HEK293 (cell line): ENCODE data around the gene IQCH.

ENCODE experiments used
- FEZF1 ChIP-seq: fragments of 450-650 bp; formaldehyde crosslinking; IDR thresholded peaks from 2 replicates; pipeline ENCODE4 v1.5.1; 2016; ENCODE audit warnings: missing biosample characterization, missing genetic modification characterization
- OSR2 ChIP-seq: fragments of 450-650 bp; formaldehyde crosslinking; IDR thresholded peaks from 2 replicates; pipeline ENCODE4 v1.5.1; 2016; ENCODE audit warnings: missing biosample characterization, missing genetic modification characterization
- PRDM10 ChIP-seq: fragments of 450-650 bp; formaldehyde crosslinking; IDR thresholded peaks from 2 replicates; pipeline ENCODE4 v1.5.1; 2016; ENCODE audit warnings: missing biosample characterization, missing genetic modification characterization
- TSHZ1 ChIP-seq: fragments of 450-650 bp; formaldehyde crosslinking; IDR thresholded peaks from 2 replicates; pipeline ENCODE4 v1.5.1; 2016; ENCODE audit warnings: missing biosample characterization, missing genetic modification characterization, borderline replicate concordance
- ZBTB11 ChIP-seq: fragments of 450-650 bp; formaldehyde crosslinking; conservative IDR thresholded peaks from 2 replicates; pipeline ENCODE4 v1.5.1; 2016; ENCODE audit warnings: low read depth, missing biosample characterization, missing genetic modification characterization
- ZBTB48 ChIP-seq: fragments of 450-650 bp; formaldehyde crosslinking; IDR thresholded peaks from 2 replicates; pipeline ENCODE4 v1.5.1; 2016; ENCODE audit warnings: missing biosample characterization, missing genetic modification characterization
- ZNF350 ChIP-seq: fragments of 450-650 bp; formaldehyde crosslinking; IDR thresholded peaks from 2 replicates; pipeline ENCODE4 v1.5.0; 2017; ENCODE audit warnings: missing biosample characterization, mild to moderate bottlenecking, missing genetic modification characterization
- ZNF398 ChIP-seq: fragments of 450-650 bp; formaldehyde crosslinking; IDR thresholded peaks from 2 replicates; pipeline ENCODE4 v1.5.1; 2017; ENCODE audit warnings: missing biosample characterization, missing genetic modification characterization
- ZNF423 ChIP-seq: fragments of 450-650 bp; formaldehyde crosslinking; IDR thresholded peaks from 2 replicates; pipeline ENCODE4 v1.5.1; 2016; ENCODE audit warnings: missing biosample characterization, missing genetic modification characterization
- ZNF433 ChIP-seq: fragments of 450-650 bp; formaldehyde crosslinking; IDR thresholded peaks from 2 replicates; pipeline ENCODE4 v1.5.1; 2016; ENCODE audit warnings: missing biosample characterization, missing genetic modification characterization, low read depth
- ZNF529 ChIP-seq: fragments of 450-650 bp; formaldehyde crosslinking; IDR thresholded peaks from 2 replicates; pipeline ENCODE4 v1.5.1; 2017; ENCODE audit warnings: missing genetic modification characterization, missing biosample characterization; ENCODE audit not compliant: insufficient replicate concordance
- ZNF610 ChIP-seq: fragments of 450-650 bp; formaldehyde crosslinking; IDR thresholded peaks from 2 replicates; pipeline ENCODE4 v1.5.1; 2016; ENCODE audit warnings: missing biosample characterization, missing genetic modification characterization, borderline replicate concordance
- ZNF645 ChIP-seq: fragments of 450-650 bp; formaldehyde crosslinking; IDR thresholded peaks from 2 replicates; pipeline ENCODE4; 2016; ENCODE audit warnings: missing biosample characterization, missing genetic modification characterization
- ZNF747 ChIP-seq: fragments of 450-650 bp; formaldehyde crosslinking; IDR thresholded peaks from 2 replicates; pipeline ENCODE4 v1.5.1; 2016; ENCODE audit warnings: missing biosample characterization, missing genetic modification characterization
- ZNF830 ChIP-seq: fragments of 450-650 bp; IDR thresholded peaks from 2 replicates; pipeline ENCODE4 v1.5.0; 2018; ENCODE audit warnings: missing biosample characterization, missing genetic modification characterization, low read depth, mild to moderate bottlenecking, moderate library complexity

Gene IQCH

GRCh38 chr15:67543348-67543718 lies 288.7 kb downstream of the IQCH start (continued):
- TF ChIP-seq ZNF830 (tag by site-specific recombination), result no peak
- peak; percentile 47; the same call in 1 of the 2 replicates for TF ChIP-seq FEZF1 (tag by site-specific recombination)
- no peak for TF ChIP-seq ZNF350
- TF ChIP-seq OSR2, result peak; percentile 98
- 0 out of 2 replicates have a peak, but pooled peaks have one; percentile 6 for TF ChIP-seq ZBTB48 (tag by site-specific recombination)
- TF ChIP-seq ZNF433 (tag by site-specific recombination), result no peak
- 0 out of 2 replicates have a peak, but pooled peaks have one; percentile 7 for TF ChIP-seq PRDM10 (tag by site-specific recombination)
- no peak for TF ChIP-seq ZNF747 (tag by site-specific recombination)
- no peak; the same call in 1 of the 2 replicates for TF ChIP-seq TSHZ1 (tag by site-specific recombination)
- TF ChIP-seq ZNF645 (tag by site-specific recombination), result no peak
- no peak for TF ChIP-seq ZBTB11 (tag by site-specific recombination)
- no peak for TF ChIP-seq ZNF398 (tag by site-specific recombination)
- TF ChIP-seq ZNF610 (tag by site-specific recombination), result no peak
- no peak for TF ChIP-seq ZNF529 (tag by site-specific recombination)
- 0 out of 2 replicates have a peak, but pooled peaks have one; percentile 13 for TF ChIP-seq ZNF423 (tag by site-specific recombination)
